H9 (cell line): ENCODE data around the gene KCNE4. TPM values are rescaled to one million over a fixed set of nuclear protein-coding genes. Genes with fewer than 3 reads are reported as not detected.

Experiments
- DNase-seq: peaks from one replicate; pipeline ENCODE4 v3.0.0-alpha.2; 2017
- H2AFZ ChIP-seq: one replicate; pipeline ENCODE4 v1.6.1; 2013; ENCODE audit warnings: mild to moderate bottlenecking, low read length, control low read depth, moderate library complexity
- H2AK5ac ChIP-seq: 2 replicates; pipeline ENCODE4 v1.6.1; 2013; ENCODE audit warnings: low read length, control low read depth, mixed read lengths; ENCODE audit not compliant: insufficient read length
- H2BK120ac ChIP-seq: one replicate; pipeline ENCODE4 v1.6.1; 2013; ENCODE audit warnings: low read depth, mild to moderate bottlenecking, low read length, control low read depth, inconsistent platforms; ENCODE audit not compliant: poor library complexity, severe bottlenecking
- H2BK12ac ChIP-seq: 2 replicates; pipeline ENCODE4 v1.6.1; 2013; ENCODE audit warnings: low read length, control low read depth, mixed read lengths, low read depth; ENCODE audit not compliant: insufficient read length
- H2BK15ac ChIP-seq: 2 replicates; pipeline ENCODE4 v1.6.1; 2013; ENCODE audit warnings: low read depth, low read length, control low read depth
- H2BK20ac ChIP-seq: one replicate; pipeline ENCODE4 v1.6.1; 2013; ENCODE audit warnings: low read depth, mild to moderate bottlenecking, low read length, control low read depth, inconsistent platforms; ENCODE audit not compliant: poor library complexity, severe bottlenecking
- H2BK5ac ChIP-seq: 2 replicates; pipeline ENCODE4 v1.6.1; 2013; ENCODE audit warnings: low read length, control low read depth, mixed read lengths; ENCODE audit not compliant: insufficient read length
- H3K14ac ChIP-seq: 2 replicates; pipeline ENCODE4 v1.6.1; 2013; ENCODE audit warnings: low read length, control low read depth; ENCODE audit not compliant: insufficient read depth
- H3K18ac ChIP-seq: 2 replicates; pipeline ENCODE4 v1.6.1; 2013; ENCODE audit warnings: low read depth, mild to moderate bottlenecking, mixed read lengths, low read length, control low read depth; ENCODE audit not compliant: insufficient read length
- H3K23ac ChIP-seq: 2 replicates; pipeline ENCODE4 v1.6.1; 2013; ENCODE audit warnings: low read length, control low read depth, mixed read lengths, low read depth; ENCODE audit not compliant: insufficient read length
- H3K23me2 ChIP-seq: 2 replicates; pipeline ENCODE4 v1.6.1; 2013; ENCODE audit warnings: low read depth, mild to moderate bottlenecking, mixed read lengths, low read length, control low read depth; ENCODE audit not compliant: insufficient read length, poor library complexity, severe bottlenecking
- H3K27ac ChIP-seq: 2 replicates; pipeline ENCODE4 v1.5.1; 2013; ENCODE audit warnings: low read length, control low read depth, mixed read lengths, low read depth; ENCODE audit not compliant: insufficient read length
- H3K27me3 ChIP-seq: 2 replicates; pipeline ENCODE4 v1.6.1; 2013; ENCODE audit warnings: low read length, control low read depth, inconsistent platforms; ENCODE audit not compliant: insufficient read depth
- H3K4ac ChIP-seq: 2 replicates; pipeline ENCODE4 v1.6.1; 2013; ENCODE audit warnings: low read depth, mild to moderate bottlenecking, control low read depth, inconsistent platforms, low read length, moderate library complexity
- H3K4me1 ChIP-seq: 2 replicates; pipeline ENCODE4 v1.6.1; 2013; ENCODE audit warnings: low read length, control low read depth, inconsistent platforms; ENCODE audit not compliant: insufficient read depth
- H3K4me2 ChIP-seq: 2 replicates; pipeline ENCODE4 v1.6.1; 2013; ENCODE audit warnings: low read length, control low read depth, mixed read lengths; ENCODE audit not compliant: insufficient read length, insufficient read depth
- H3K56ac ChIP-seq: 2 replicates; pipeline ENCODE4 v1.6.1; 2013; ENCODE audit warnings: low read depth, mild to moderate bottlenecking, mixed read lengths, low read length, control low read depth; ENCODE audit not compliant: insufficient read length
- H3K79me1 ChIP-seq: 2 replicates; pipeline ENCODE4 v1.6.1; 2013; ENCODE audit warnings: low read depth, mild to moderate bottlenecking, moderate library complexity, low read length, control low read depth, inconsistent platforms; ENCODE audit not compliant: insufficient read depth, poor library complexity, severe bottlenecking
- H3K79me2 ChIP-seq: 2 replicates; pipeline ENCODE4 v1.6.1; 2013; ENCODE audit warnings: low read length, control low read depth, inconsistent platforms; ENCODE audit not compliant: insufficient read depth
- H3K9ac ChIP-seq: 2 replicates; pipeline ENCODE4 v1.6.1; 2013; ENCODE audit warnings: low read length, control low read depth, mixed read lengths; ENCODE audit not compliant: insufficient read length; ENCODE audit errors: extremely low read depth
- H3K9me3 ChIP-seq: one replicate; pipeline ENCODE4 v1.6.1; 2013; ENCODE audit warnings: low read depth, low read length, inconsistent platforms; ENCODE audit not compliant: control insufficient read depth
- H3T11ph ChIP-seq: one replicate; pipeline ENCODE4 v1.6.1; 2013; ENCODE audit warnings: mild to moderate bottlenecking, low read length, control low read depth, inconsistent platforms
- H4K20me1 ChIP-seq: one replicate; pipeline ENCODE4 v1.6.1; 2013; ENCODE audit not compliant: control insufficient read depth, insufficient read length, insufficient read depth
- H4K5ac ChIP-seq: 2 replicates; pipeline ENCODE4 v1.6.1; 2013; ENCODE audit warnings: low read depth, mild to moderate bottlenecking, mixed read lengths, low read length, control low read depth; ENCODE audit not compliant: insufficient read length
- H4K8ac ChIP-seq: replicated peaks from 2 replicates; pipeline ENCODE4 v1.6.1; 2013; ENCODE audit warnings: low read length, control low read depth, mixed read lengths, low read depth; ENCODE audit not compliant: insufficient read length
- H4K91ac ChIP-seq: 2 replicates; pipeline ENCODE4 v1.6.1; 2013; ENCODE audit warnings: low read depth, mild to moderate bottlenecking, moderate library complexity, mixed read lengths, low read length, control low read depth; ENCODE audit not compliant: insufficient read length
- H3K27ac Mint-ChIP-seq, 3 experiments: 2 replicates in 2 of 3; 3 replicates in 1 of 3; pipeline ENCODE4 v1.8.0; 2020 to 2021; ENCODE audit warnings: mixed read lengths in 3 of 3, mild to moderate bottlenecking in 1 of 3, moderate library complexity in 1 of 3
- H3K27me3 Mint-ChIP-seq: 2 replicates; pipeline ENCODE4 v1.8.0; 2021; ENCODE audit warnings: low read depth, mild to moderate bottlenecking, moderate library complexity, mixed read lengths
- H3K36me3 Mint-ChIP-seq, 3 experiments: 2 replicates in 2 of 3; 3 replicates in 1 of 3; pipeline ENCODE4 v1.8.0; 2020 to 2021; ENCODE audit warnings: low read depth in 3 of 3, mixed read lengths in 3 of 3; ENCODE audit not compliant: insufficient read depth in 1 of 3
- H3K4me1 Mint-ChIP-seq, 2 experiments: 2 replicates each; pipeline ENCODE4 v1.8.0; 2020; ENCODE audit warnings: mixed read lengths in 2 of 2
- H3K4me3 Mint-ChIP-seq, 2 experiments: 2 replicates in 1 of 2; 3 replicates in 1 of 2; pipeline ENCODE4 v1.8.0; 2020 to 2021; ENCODE audit warnings: mild to moderate bottlenecking in 2 of 2, mixed read lengths in 2 of 2, moderate library complexity in 1 of 2
- H3K9me3 Mint-ChIP-seq, 2 experiments: 2 replicates in 1 of 2; 3 replicates in 1 of 2; pipeline ENCODE4 v1.8.0; 2020; ENCODE audit warnings: mild to moderate bottlenecking in 2 of 2, mixed read lengths in 2 of 2, moderate library complexity in 1 of 2
- WGBS: extraction: QIAGEN DNeasy Blood & Tissue Kit; methylation state at CpG from one replicate; pipeline ENCODE4 v1.1.7; 2013; ENCODE audit warnings: missing lambda C conversion rate, low lambda C conversion rate, mixed read lengths; ENCODE audit not compliant: insufficient read length; ENCODE audit errors: extremely low coverage; 5-methylcytosine and 5-hydroxymethylcytosine counted together
- total RNA-seq: library from RNA; stranded (reverse); gene quantifications from 2 replicates; pipeline ENCODE4 v1.2.1, GENCODE V29; 2021
- TF ChIP-seq, protein P1 (sequence below): fragments of 200-600 bp; sonication (generic); conservative IDR thresholded peaks from 3 replicates; pipeline ENCODE4 v1.8.0; 2021; ENCODE audit warnings: antibody characterized with exemption, mild to moderate bottlenecking

The KCNE4 gene
- total RNA-seq, 1 experiment from 2014 or later: 0.24 TPM

DNA sequence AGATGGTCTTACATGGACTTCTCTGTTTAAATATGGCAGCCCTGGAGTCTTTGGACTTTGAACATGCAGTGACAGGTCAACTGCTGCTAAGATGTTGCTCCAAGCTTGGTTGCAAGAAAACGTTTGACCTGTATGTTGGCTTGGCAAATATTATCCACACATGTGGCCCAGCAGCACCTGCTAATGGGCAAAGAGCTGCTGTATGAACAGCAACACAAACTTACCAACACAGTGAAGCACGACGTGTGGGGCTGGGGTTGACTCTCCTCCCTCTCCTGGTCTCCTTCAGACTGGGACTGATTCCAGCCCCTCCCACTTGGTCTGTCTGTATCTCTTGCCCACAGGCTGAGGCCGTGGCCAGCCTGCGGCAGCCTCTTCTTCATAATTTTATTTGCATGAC, 3.8 kb downstream of the KCNE4 start:
- no peak overlapping the region for H4K5ac ChIP-seq
- H3K4me3 Mint-ChIP-seq: no peak overlapping the region
- H3K79me1 ChIP-seq: no peaks in the 10 kb centered on the region
- no peak overlapping the region for H3K27ac Mint-ChIP-seq
- H3K4me1 Mint-ChIP-seq: peaks cover 30 to 43% of the 10 kb centered on the region in 2 experiments
- H3K27ac ChIP-seq: no peak overlapping the region
- H3T11ph ChIP-seq: no peak overlapping the region
- no peak overlapping the region for H3K9ac ChIP-seq
- no peak overlapping the region for H3K56ac ChIP-seq
- no peak overlapping the region for H3K14ac ChIP-seq
- no peak overlapping the region for H2BK5ac ChIP-seq
- H3K9me3 ChIP-seq: no peaks in the 10 kb centered on the region
- H2AK5ac ChIP-seq: no peak overlapping the region
- H3K79me2 ChIP-seq: no peaks in the 10 kb centered on the region
- no peak overlapping the region for H2AFZ ChIP-seq
- H3K4ac ChIP-seq: no peak overlapping the region
- no peak overlapping the region for H3K23ac ChIP-seq
- no peaks in the 10 kb centered on the region for H3K27me3 ChIP-seq
- H3K4me1 ChIP-seq: no peaks in the 10 kb centered on the region; the same call in 1 of the 2 replicates
- no peak overlapping the region for H3K18ac ChIP-seq
- H2BK12ac ChIP-seq: no peak overlapping the region
- H3K36me3 Mint-ChIP-seq: no peaks in the 10 kb centered on the region
- H3K9me3 Mint-ChIP-seq: peaks cover 0 to 2% of the 10 kb centered on the region in 2 experiments; a peak in 1 of 5 replicates
- TF ChIP-seq, protein P1, sequence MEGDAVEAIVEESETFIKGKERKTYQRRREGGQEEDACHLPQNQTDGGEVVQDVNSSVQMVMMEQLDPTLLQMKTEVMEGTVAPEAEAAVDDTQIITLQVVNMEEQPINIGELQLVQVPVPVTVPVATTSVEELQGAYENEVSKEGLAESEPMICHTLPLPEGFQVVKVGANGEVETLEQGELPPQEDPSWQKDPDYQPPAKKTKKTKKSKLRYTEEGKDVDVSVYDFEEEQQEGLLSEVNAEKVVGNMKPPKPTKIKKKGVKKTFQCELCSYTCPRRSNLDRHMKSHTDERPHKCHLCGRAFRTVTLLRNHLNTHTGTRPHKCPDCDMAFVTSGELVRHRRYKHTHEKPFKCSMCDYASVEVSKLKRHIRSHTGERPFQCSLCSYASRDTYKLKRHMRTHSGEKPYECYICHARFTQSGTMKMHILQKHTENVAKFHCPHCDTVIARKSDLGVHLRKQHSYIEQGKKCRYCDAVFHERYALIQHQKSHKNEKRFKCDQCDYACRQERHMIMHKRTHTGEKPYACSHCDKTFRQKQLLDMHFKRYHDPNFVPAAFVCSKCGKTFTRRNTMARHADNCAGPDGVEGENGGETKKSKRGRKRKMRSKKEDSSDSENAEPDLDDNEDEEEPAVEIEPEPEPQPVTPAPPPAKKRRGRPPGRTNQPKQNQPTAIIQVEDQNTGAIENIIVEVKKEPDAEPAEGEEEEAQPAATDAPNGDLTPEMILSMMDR: no peak
- no peaks in the 10 kb centered on the region for H3K23me2 ChIP-seq
- no peak for DNase-seq
- WGBS: no CpG with 5 or more reads among the region's 5 CpGs
- H2BK20ac ChIP-seq: no peak overlapping the region
- peaks cover 10% of the 10 kb centered on the region; the same call in 1 of the 2 replicates for H3K27me3 Mint-ChIP-seq
- H4K91ac ChIP-seq: no peak overlapping the region
- no peak overlapping the region for H2BK15ac ChIP-seq
- no peaks in the 10 kb centered on the region for H4K20me1 ChIP-seq
- H3K4me2 ChIP-seq: no peak overlapping the region
- no peak overlapping the region for H2BK120ac ChIP-seq
- H4K8ac ChIP-seq: no peak overlapping the region
